ENCODE measurements around the gene ITGB6.
A peak's percentile ranks its signal among the peaks of the same experiment; 100 is the strongest.

Gene ITGB6, protein sequence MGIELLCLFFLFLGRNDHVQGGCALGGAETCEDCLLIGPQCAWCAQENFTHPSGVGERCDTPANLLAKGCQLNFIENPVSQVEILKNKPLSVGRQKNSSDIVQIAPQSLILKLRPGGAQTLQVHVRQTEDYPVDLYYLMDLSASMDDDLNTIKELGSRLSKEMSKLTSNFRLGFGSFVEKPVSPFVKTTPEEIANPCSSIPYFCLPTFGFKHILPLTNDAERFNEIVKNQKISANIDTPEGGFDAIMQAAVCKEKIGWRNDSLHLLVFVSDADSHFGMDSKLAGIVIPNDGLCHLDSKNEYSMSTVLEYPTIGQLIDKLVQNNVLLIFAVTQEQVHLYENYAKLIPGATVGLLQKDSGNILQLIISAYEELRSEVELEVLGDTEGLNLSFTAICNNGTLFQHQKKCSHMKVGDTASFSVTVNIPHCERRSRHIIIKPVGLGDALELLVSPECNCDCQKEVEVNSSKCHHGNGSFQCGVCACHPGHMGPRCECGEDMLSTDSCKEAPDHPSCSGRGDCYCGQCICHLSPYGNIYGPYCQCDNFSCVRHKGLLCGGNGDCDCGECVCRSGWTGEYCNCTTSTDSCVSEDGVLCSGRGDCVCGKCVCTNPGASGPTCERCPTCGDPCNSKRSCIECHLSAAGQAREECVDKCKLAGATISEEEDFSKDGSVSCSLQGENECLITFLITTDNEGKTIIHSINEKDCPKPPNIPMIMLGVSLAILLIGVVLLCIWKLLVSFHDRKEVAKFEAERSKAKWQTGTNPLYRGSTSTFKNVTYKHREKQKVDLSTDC

GRCh38 chr2:160199683-160200389 lies at the start of gene ITGB6:
ITGB6 (minus strand) TSS chr2:160200272; CDS start chr2:160200063, 209 bp downstream.
- no peak for DNase-seq

DNA sequence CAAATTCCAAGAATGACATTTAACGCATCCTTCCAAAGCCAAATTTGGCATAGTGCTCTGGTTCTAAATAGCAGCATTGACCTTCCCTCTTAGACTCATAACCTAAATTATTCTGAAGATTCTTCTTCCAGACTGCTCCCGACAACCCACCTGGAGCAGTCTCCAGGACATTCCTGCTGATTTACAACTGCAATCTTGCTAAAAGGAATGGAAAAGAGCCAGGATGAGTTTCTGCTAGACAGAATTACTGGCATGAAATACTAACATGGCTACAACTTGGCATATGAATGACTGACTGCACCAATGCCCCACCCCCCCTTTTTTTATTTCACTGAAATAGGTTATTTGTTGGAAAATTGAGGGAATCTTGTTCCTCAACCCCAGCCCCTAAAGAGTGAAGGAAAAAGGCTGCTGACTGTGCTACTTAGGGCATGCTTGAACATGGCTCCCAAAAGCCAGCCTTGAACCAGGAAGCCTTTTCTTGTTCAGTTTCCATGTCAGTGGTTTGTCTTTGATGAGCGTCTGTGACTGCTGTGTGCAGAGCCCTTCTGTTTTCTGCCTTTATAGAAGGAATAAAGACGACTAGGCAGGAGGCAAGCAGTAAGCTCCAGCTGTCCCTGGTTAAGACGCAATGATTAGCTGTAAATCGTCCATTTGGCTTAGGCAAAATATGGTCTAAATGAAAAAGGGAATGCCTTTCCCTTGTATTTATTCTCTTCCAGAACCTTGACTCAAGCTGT lies 47.4 kb upstream of the ITGB6 start:
- DNase-seq = no peak

DNA sequence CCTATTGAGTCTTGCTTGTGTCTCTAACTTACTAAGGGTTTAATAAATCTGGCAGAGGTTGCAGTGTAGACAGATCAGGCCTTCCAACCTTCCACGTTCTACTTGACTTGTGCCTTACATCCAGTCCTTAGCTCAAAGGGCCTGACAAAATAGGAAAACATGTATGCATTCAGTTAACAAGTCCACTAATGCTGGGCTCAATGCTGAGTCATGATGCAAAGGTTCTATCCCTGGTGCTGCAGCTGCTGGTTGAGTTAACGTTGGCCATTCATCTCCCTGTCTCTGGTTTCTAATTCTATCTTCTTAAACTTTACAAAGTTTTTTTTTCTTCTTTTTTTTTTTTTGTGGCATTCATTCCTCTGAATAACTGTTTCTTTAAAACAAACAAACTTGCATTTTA lies 46.3 kb upstream of the ITGB6 start:
- DNase-seq = no peak

- DNase-seq = no peak
These were observed 45.6 kb upstream of the ITGB6 start for GRCh38 chr2:160245614-160246155.

GRCh38 chr2:160242893-160243564 lies 43.0 kb upstream of the ITGB6 start:
- no peak for DNase-seq

DNA sequence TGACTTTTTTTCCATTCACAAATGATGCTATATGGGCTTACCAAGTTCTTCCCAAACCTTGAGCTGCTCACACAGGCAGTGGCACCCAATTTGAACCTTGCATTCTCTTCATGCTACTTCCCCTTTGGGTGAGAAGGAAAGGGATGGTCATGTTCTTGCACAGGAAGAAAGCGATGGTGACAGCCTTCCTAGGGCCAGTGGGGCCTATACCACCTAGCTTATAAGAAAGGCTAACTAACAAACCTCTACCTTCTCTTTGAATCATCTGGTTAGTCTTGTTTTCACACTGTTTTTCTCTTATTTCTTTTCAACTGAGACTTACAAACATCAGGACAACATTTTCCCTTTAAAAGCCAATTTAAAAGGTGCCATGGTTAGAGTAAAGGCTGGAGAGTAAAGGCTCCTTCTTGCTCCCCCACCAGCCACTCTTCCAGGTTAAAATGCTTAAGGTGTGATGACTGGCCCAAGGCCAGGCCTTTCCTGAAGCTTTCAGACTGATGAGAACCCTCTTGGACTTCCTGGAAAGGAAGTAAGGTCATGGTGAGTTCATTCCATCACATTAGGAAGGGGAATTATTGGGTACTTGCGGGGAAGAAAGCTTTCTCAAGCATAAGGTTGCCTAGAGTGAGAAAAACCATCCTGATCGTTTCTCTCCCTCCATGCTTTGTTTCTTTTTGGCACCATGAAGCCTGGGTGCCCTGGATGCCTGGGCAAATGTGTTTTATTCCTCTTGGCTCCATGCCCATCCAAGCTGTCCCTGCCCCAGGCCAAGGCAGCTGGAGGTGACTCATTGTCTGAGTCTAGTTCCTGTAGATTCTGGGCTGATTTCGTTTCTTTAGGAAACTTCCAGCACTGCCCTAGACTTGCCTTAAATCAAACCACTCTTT lies 41.4 kb upstream of the ITGB6 start:
- peak; percentile 85 for DNase-seq

GRCh38 chr2:160239436-160239835 lies 39.4 kb upstream of the ITGB6 start:
- no peak for DNase-seq

- no peak for DNase-seq
These were observed 38.3 kb upstream of the ITGB6 start for GRCh38 chr2:160238392-160238791.

GRCh38 chr2:160232905-160233475 lies 32.9 kb upstream of the ITGB6 start:
- DNase-seq = no peak

GRCh38 chr2:160229591-160229990 lies 29.5 kb upstream of the ITGB6 start:
- peak; percentile 63 for DNase-seq

- peak; percentile 76 for DNase-seq
These were observed 28.3 kb upstream of the ITGB6 start for GRCh38 chr2:160228141-160228917.

DNA sequence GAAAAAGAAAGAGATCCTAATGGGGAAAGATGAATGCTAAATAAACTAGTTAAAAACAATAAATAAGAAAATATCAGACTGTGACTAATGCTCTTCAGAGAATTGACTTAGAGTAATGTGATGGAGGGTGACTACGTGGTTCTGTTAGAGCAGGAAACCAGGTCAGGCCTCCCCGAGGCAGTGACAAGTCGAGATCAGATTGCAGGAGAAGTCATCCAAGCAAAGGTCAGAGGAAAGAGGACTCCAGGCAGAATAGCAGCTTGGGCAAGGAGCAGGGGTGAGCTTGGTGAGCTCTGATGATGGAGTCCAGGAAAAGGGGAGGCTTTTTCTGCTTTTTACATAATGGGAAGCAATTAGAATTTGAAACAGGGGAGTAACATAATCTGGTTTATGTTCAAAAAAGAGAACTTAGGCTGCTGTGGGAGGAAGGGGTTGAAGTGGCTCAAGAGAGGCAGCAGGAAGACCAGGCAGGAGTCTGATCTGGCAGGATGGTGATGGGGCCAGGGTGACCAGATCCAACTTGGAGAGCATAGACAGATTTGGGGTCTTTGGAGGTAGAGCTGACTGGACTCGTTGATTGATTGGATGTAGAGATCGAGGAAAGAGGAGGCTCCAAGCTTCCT lies 27.3 kb upstream of the ITGB6 start:
- DNase-seq = peak; percentile 78

DNA sequence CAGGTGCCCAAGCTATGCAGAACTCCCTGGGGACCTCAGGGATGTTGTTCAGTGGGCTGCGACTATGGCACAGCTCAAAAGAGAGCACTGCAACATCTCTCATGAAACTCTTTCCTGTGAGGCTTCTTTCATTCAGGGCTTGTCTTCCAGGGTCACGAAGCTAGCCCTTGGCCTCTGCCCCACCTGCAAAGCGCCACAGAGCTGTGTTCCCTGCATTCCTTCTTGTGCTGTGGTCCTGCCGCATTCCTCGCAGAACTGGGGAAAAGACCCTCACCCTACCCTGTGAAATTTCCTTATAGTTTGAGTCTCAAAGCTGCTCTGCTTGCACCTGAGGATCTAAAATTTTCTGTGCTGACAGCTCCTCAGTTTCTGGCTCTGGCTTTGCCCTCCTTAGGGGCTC lies 26.3 kb upstream of the ITGB6 start:
- no peak for DNase-seq

GRCh38 chr2:160225722-160226121 lies 25.6 kb upstream of the ITGB6 start:
- DNase-seq = no peak

DNA sequence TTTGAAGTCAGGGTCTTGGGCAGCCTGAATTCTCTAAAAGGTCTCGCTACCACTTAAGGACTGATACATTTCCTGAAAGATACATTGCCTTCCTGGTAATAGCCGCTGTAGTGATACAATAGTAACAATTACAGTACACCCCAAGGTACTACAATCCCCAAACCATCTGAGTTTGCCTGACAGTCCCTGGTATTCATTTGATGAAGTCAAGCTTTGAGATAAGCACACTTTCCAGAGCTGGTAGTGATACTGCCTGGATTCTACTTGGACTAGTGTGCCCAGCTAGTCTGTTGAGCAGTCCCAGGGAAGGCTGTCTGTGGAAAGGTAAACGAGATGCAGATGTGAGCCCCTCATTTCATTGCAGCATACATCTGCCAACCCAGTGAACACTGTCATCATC lies 24.4 kb upstream of the ITGB6 start:
- no peak for DNase-seq

DNA sequence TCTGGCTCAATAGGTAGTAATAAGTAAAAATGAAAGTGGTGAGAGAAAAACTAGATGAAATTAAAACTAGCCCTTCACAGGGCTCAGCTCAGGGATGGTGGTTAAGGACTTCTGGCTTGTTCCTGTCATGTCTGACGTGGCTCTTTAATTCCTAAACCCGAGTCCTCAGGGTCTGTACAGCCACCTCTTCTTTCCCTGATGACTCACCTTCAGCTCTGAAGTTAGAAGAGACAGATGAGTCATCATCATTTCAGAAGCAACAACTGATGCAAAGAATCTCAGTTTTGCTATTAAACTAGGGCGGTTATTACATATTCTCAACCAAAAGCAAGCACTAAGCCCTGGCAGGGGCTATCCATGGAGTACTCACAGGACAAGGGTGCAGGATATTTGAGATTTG lies 24.0 kb upstream of the ITGB6 start:
- peak; percentile 96 for DNase-seq

DNA sequence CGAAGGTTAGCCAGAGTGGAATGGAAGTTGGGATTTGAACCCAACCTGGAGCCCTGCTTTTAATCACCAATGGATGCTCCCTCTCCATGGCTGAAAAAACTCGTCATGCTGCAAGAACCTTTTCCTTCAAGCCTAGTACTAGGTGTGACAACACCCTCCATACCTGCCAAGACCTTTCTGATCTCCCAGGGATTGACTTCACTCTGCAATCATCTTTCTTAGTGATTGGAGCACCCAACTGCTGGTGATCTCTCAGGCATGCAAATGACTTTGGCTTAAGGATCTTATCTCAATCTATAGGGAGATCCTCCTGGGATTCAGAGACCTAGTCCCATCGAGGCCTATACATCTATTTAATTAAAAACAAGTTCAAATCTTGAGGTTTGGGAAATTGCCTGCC lies 23.5 kb upstream of the ITGB6 start:
- no peak for DNase-seq

DNA sequence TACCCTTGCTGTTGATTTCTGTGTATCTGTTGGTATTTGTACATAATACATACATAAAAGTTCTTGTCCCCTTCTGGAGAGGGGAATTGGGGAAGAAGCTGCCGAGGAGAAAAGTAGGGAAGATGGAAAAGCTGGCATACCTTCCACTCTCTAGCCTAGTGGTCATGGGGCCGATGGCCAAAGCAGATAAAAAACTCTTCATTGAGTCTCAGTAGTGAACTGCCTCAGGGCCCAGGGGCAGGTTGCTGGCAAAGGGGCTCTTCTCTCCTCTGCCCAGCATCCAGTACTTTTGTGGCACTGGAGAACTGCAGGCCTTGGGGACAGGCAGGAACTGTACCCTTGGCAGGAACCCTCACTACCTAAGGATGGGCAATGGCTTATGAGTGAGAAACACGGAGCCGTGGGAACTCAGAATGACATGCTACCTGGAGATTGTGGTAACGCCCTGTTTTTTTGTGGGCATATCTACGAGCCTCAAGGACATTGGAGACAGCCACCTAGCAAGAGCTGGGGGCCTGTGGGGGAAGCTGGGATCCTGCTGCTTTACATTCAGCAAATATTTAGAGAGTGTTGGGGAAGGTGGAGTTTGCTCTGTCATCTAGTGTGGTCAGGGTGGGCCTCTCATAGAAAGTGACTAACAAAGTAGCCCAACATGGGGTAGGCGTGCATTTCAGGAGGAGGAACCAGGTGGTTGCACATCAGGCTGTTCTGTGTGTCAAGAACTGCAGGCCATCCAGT lies 22.6 kb upstream of the ITGB6 start:
- DNase-seq = no peak

Measured in EL (cell line).